Stimulated activated CD4-positive, alpha-beta T cell treated with anti-CD3 and anti-CD28 coated beads, Interleukin-15, amount 100 ng/mL, for 1 hour (primary cell): ENCODE measurements around the gene ZNF442.
"Not testable (repeated sequence)": the region's sequence is repeated elsewhere in the genome, so short reads cannot be mapped to it uniquely, and the experiment has no call there.

ENCODE experiments used
- DNase-seq, 2 donors: peaks; one replicate each; pipeline ENCODE4 v3.0.0-alpha.2; 2020; ENCODE audit warnings: low read depth in 1 of 2, low spot score in 1 of 2

The ZNF442 gene

GRCh38 chr19:12331211-12331941 lies 34.1 kb downstream of the ZNF442 start:
- peak; percentile 3 to 58 for DNase-seq

GRCh38 chr19:12330340-12330739 lies 35.1 kb downstream of the ZNF442 start:
- DNase-seq, result no peak

- DNase-seq, result no peak
These were observed 39.8 kb downstream of the ZNF442 start for GRCh38 chr19:12325690-12326089.

GRCh38 chr19:12318782-12319413 lies 46.6 kb downstream of the ZNF442 start:
- no peak for DNase-seq

GRCh38 chr19:12314553-12314952 lies 50.9 kb downstream of the ZNF442 start:
- DNase-seq, result no peak

GRCh38 chr19:12308891-12309290 lies 56.6 kb downstream of the ZNF442 start:
- DNase-seq, result not testable (repeated sequence)
